Keratinocyte (primary cell): ENCODE measurements around the gene KRT7. TPM values are rescaled to one million over a fixed set of nuclear protein-coding genes. Genes with fewer than 3 reads are reported as not detected.
A peak's percentile ranks its signal among the peaks of the same experiment; 100 is the strongest.

Experiments used
- DNase-seq: peaks from one replicate; pipeline ENCODE4 v3.0.0-alpha.2; 2011; ENCODE audit warnings: low read depth, missing footprints, low spot score
- FAIRE-seq: peaks from 2 replicates; lab custom pipeline; 2011; peaks lifted over from hg19 to GRCh38; lab: Jason Lieb, UNC
- H2AFZ ChIP-seq: 2 replicates; pipeline ENCODE4 v1.6.0; 2012; ENCODE audit warnings: low read length, control low read depth, inconsistent platforms; ENCODE audit not compliant: control insufficient read depth
- H3K27ac ChIP-seq: 2 replicates; pipeline ENCODE4 v1.5.1; 2011; ENCODE audit warnings: low read length; ENCODE audit not compliant: control insufficient read depth, insufficient read depth
- H3K27me3 ChIP-seq: 3 replicates; pipeline ENCODE4 v1.6.0; 2011; ENCODE audit warnings: low read length; ENCODE audit not compliant: control insufficient read depth, insufficient read depth; ENCODE audit errors: extremely low read depth
- H3K36me3 ChIP-seq, 2 experiments: 2 replicates in 1 of 2; 3 replicates in 1 of 2; pipeline ENCODE4 v1.5.1; 2011; ENCODE audit warnings: low read length in 2 of 2, mild to moderate bottlenecking in 1 of 2; ENCODE audit not compliant: control insufficient read depth in 2 of 2, insufficient read depth in 2 of 2; ENCODE audit errors: extremely low read depth in 1 of 2
- H3K4me1 ChIP-seq: 3 replicates; pipeline ENCODE4 v1.5.1; 2011; ENCODE audit warnings: low read length; ENCODE audit not compliant: control insufficient read depth, insufficient read depth; ENCODE audit errors: extremely low read depth
- H3K4me2 ChIP-seq: 3 replicates; pipeline ENCODE4 v1.6.0; 2011; ENCODE audit warnings: low read depth, low read length; ENCODE audit not compliant: control insufficient read depth, insufficient read depth; ENCODE audit errors: extremely low read depth
- H3K4me3 ChIP-seq, 3 experiments: fragments of 200-600 bp in 1 of 3; sonication (generic) in 1 of 3; 2 replicates in 2 of 3; 3 replicates in 1 of 3; pipeline ENCODE4 v1.5.1; 2011 to 2016; ENCODE audit warnings: low read length in 3 of 3, mild to moderate bottlenecking in 3 of 3, control low read depth in 2 of 3, inconsistent platforms in 1 of 3, low read depth in 1 of 3, mixed read lengths in 1 of 3, mixed run types in 1 of 3, moderate library complexity in 1 of 3; ENCODE audit not compliant: control insufficient read depth in 2 of 3, insufficient read depth in 2 of 3; ENCODE audit errors: extremely low read depth in 1 of 3
- H3K79me2 ChIP-seq: 2 replicates; pipeline ENCODE4 v1.6.0; 2012; ENCODE audit warnings: low read length; ENCODE audit not compliant: control insufficient read depth, insufficient read depth
- H3K9ac ChIP-seq: 3 replicates; pipeline ENCODE4 v1.6.0; 2011; ENCODE audit warnings: low read length; ENCODE audit not compliant: control insufficient read depth, insufficient read depth; ENCODE audit errors: extremely low read depth
- H3K9me1 ChIP-seq: 3 replicates; pipeline ENCODE4 v1.6.0; 2011; ENCODE audit warnings: low read length; ENCODE audit not compliant: control insufficient read depth, insufficient read depth; ENCODE audit errors: extremely low read depth
- H3K9me3 ChIP-seq: 2 replicates; pipeline ENCODE4 v1.5.1; 2012; ENCODE audit warnings: low read depth, low read length; ENCODE audit not compliant: control insufficient read depth
- H4K20me1 ChIP-seq: 3 replicates; pipeline ENCODE4 v1.6.0; 2011; ENCODE audit warnings: low read length; ENCODE audit not compliant: control insufficient read depth, insufficient read depth; ENCODE audit errors: extremely low read depth
- EZH2 ChIP-seq: IDR thresholded peaks from one replicate; pipeline ENCODE4 v1.6.1; 2012; ENCODE audit warnings: inconsistent platforms, mild to moderate bottlenecking, low read length, moderate library complexity
- dilution Hi-C: fragments of 300-500 bp; cut with MboI; formaldehyde crosslinking; loops from one replicate; pipeline ENCODE4 v1.7.0; 2020; ENCODE audit warnings: low sequenced_read_pairs; ENCODE audit not compliant: extremely low pct_ligation_motif_present
- polyA plus RNA-seq, 5 experiments: library from polyadenylated mRNA; depleted of rRNA in 3 of 5; stranded (reverse) in 3 of 5; stranded (forward) in 1 of 5; unstranded in 1 of 5; fragments of >200 nt; gene quantifications; 1 replicate in 1 of 5; 2 replicates in 3 of 5; 3 replicates in 1 of 5; pipeline versions ENCODE4 v1.2.1 to v1.2.3, GENCODE V29; 2011 to 2012; ENCODE audit warnings: missing spikeins in 2 of 5, low read depth in 1 of 5, low replicate concordance in 1 of 5
- TF ChIP-seq, protein P1 (sequence below), 3 experiments: IDR thresholded peaks in 1 of 3; conservative IDR thresholded peaks in 1 of 3; optimal IDR thresholded peaks in 1 of 3; 2 replicates in 2 of 3; 3 replicates in 1 of 3; pipeline versions ENCODE3 to v1.5.1; 2011; ENCODE audit warnings: low read length in 3 of 3, mild to moderate bottlenecking in 3 of 3, moderate library complexity in 2 of 3, control low read depth in 1 of 3, inconsistent platforms in 1 of 3; ENCODE audit not compliant: insufficient read depth in 2 of 3; ENCODE audit errors: extremely low read depth in 1 of 3

KRT7 gene
- polyA plus RNA-seq, 1 donor (not counting 4 experiments of a cell fraction or from before 2014, with no cell fraction given): 112 TPM

DNA sequence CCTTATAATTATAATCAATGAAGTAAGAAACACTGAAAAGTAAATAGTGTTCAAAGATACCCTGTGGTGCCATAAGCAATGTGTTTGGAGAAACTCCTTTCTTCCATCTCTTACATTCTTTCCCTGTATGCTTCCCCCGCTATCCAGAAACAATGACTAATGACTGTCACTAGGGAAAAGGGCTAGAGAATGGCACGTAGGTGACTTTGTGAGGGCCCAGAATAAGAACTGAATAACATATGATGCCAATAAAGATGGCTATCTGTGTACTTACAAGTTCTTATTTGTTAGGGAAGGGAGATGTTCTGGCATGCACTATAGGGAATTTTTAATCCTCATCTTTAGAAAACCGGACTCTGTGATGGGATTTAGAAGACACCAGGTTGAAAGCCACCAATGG lies 4.7 kb upstream of the KRT7 start:
- H3K9ac ChIP-seq: no peak overlapping the region
- no peaks in the 10 kb centered on the region for H4K20me1 ChIP-seq
- H2AFZ ChIP-seq: no peak overlapping the region
- H3K4me2 ChIP-seq: peak overlapping the region; percentile 26
- H3K79me2 ChIP-seq: no peaks in the 10 kb centered on the region
- H3K4me1 ChIP-seq: peaks cover 49% of the 10 kb centered on the region
- H3K9me1 ChIP-seq: no peaks in the 10 kb centered on the region
- H3K4me3 ChIP-seq: no peak overlapping the region
- dilution Hi-C loops: no loop called here
- FAIRE-seq: peak; percentile 43
- no peak for TF ChIP-seq EZH2
- TF ChIP-seq, protein P1, sequence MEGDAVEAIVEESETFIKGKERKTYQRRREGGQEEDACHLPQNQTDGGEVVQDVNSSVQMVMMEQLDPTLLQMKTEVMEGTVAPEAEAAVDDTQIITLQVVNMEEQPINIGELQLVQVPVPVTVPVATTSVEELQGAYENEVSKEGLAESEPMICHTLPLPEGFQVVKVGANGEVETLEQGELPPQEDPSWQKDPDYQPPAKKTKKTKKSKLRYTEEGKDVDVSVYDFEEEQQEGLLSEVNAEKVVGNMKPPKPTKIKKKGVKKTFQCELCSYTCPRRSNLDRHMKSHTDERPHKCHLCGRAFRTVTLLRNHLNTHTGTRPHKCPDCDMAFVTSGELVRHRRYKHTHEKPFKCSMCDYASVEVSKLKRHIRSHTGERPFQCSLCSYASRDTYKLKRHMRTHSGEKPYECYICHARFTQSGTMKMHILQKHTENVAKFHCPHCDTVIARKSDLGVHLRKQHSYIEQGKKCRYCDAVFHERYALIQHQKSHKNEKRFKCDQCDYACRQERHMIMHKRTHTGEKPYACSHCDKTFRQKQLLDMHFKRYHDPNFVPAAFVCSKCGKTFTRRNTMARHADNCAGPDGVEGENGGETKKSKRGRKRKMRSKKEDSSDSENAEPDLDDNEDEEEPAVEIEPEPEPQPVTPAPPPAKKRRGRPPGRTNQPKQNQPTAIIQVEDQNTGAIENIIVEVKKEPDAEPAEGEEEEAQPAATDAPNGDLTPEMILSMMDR (optimal IDR thresholded peaks at IDR 0.05 in 1 of 3, IDR thresholded peaks at IDR 0.05 in 1 of 3, conservative IDR thresholded peaks at IDR 0.05 in 1 of 3; ENCODE audit: extremely low read depth in 1 of 3, insufficient read depth in 2 of 3, low read length in 3 of 3): no peak
- no peak overlapping the region for H3K27ac ChIP-seq
- H3K36me3 ChIP-seq: no peaks in the 10 kb centered on the region
- H3K9me3 ChIP-seq: no peaks in the 10 kb centered on the region
- H3K27me3 ChIP-seq: no peaks in the 10 kb centered on the region
- DNase-seq: no peak

DNA sequence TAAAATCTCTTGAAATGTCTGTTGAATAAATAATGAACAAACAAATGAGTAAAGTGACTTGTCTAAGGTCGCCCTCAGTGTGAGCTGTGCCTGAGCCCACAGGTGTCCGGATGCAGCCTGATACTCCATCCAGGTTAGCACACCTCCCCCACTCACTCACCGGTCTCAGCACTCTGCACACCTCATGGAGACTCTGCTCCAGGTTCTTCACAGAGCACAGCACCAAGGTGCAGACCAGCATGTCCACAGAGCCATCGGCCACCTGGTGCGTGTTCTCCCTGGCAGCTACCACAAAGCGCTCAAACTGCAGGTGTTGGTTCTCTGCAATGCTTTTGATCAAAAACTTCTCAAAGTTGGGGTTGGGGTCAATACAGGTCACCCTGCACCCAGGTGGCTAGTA lies 4.1 kb upstream of the KRT7 start:
- no peaks in the 10 kb centered on the region for H3K9me1 ChIP-seq
- no peak overlapping the region for H3K9ac ChIP-seq
- no peak overlapping the region for H2AFZ ChIP-seq
- H3K36me3 ChIP-seq: no peaks in the 10 kb centered on the region
- TF ChIP-seq, protein P1 (optimal IDR thresholded peaks at IDR 0.05 in 1 of 3, IDR thresholded peaks at IDR 0.05 in 1 of 3, conservative IDR thresholded peaks at IDR 0.05 in 1 of 3; ENCODE audit: extremely low read depth in 1 of 3, insufficient read depth in 2 of 3, low read length in 3 of 3): no peak
- no peak for TF ChIP-seq EZH2
- H3K79me2 ChIP-seq: no peaks in the 10 kb centered on the region
- no peaks in the 10 kb centered on the region for H3K9me3 ChIP-seq
- H3K27me3 ChIP-seq: no peaks in the 10 kb centered on the region
- H4K20me1 ChIP-seq: no peaks in the 10 kb centered on the region
- H3K4me2 ChIP-seq: no peak overlapping the region
- H3K27ac ChIP-seq: no peak overlapping the region
- no peak overlapping the region for H3K4me3 ChIP-seq
- no peak for FAIRE-seq
- dilution Hi-C loops: no loop called here
- peaks cover 47% of the 10 kb centered on the region for H3K4me1 ChIP-seq
- DNase-seq: no peak
